ENCODE results near the gene PCSK2. TPM values are rescaled to one million over a fixed set of nuclear protein-coding genes. Genes with fewer than 3 reads are reported as not detected.

PCSK2 gene
- total RNA-seq, 2 donors from 2014 or later, result 0.18 to 2.7 TPM

DNA sequence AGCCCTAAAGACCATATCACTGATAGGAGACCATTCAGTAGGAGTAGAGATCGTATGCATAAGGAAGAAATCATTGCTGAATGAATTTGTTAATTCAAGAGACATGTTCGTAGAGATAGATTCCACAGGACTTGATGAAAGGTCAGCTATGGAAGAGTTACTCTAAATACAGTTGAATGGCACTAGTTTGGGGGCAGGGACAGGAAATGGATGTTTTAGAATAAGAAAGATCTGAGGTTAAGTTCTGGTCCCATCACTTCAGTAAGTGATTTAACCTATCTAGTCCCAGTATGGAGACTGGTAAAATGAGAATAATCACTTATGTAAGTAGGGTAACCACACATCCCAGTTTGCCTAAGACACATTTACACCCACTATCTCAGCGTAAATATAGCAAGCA, 307.2 kb downstream of the PCSK2 start:
- Histone ChIP-seq H3K27me3 (replicated peaks; ENCODE audit: insufficient read depth) (no peaks in the 10 kb centered on the region), H3K4me3 (no peak overlapping the region), H3K27ac (no peak overlapping the region), H3K9me3 (no peaks in the 10 kb centered on the region), H3K36me3 (no peaks in the 10 kb centered on the region), H3K4me1 (replicated peaks) (no peaks in the 10 kb centered on the region)
- intact Hi-C loops (cut with DNase I), result loop anchor here (10.0 kb wide), 3 partner anchors 151 to 461 kb away; partner anchors contain the start of gene RRBP1
- 97% methylated on average over 3 of the region's 3 CpGs for WGBS
- TF ChIP-seq POLR2A (IDR thresholded peaks at IDR 0.05) (no peak), POLR2AphosphoS5 (IDR thresholded peaks at IDR 0.05) (no peak)
- TF ChIP-seq, protein P1, sequence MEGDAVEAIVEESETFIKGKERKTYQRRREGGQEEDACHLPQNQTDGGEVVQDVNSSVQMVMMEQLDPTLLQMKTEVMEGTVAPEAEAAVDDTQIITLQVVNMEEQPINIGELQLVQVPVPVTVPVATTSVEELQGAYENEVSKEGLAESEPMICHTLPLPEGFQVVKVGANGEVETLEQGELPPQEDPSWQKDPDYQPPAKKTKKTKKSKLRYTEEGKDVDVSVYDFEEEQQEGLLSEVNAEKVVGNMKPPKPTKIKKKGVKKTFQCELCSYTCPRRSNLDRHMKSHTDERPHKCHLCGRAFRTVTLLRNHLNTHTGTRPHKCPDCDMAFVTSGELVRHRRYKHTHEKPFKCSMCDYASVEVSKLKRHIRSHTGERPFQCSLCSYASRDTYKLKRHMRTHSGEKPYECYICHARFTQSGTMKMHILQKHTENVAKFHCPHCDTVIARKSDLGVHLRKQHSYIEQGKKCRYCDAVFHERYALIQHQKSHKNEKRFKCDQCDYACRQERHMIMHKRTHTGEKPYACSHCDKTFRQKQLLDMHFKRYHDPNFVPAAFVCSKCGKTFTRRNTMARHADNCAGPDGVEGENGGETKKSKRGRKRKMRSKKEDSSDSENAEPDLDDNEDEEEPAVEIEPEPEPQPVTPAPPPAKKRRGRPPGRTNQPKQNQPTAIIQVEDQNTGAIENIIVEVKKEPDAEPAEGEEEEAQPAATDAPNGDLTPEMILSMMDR (IDR thresholded peaks at IDR 0.05), result no peak
- no peak for DNase-seq (ENCODE audit: low spot score)

Small RNA genes within 50 kb of the gene (small RNA-seq; reads per million reads assigned to genes)
- 0 reads per million in 2 donors for gene AL359511.1
- gene RNU1-131P, result 0 reads per million in 2 donors
- 0 reads per million in 2 donors for gene RNU6-27P
